Brain pericyte (primary cell): ENCODE results near the gene CDHR4.
"Not testable (repeated sequence)": the region's sequence is repeated elsewhere in the genome, so short reads cannot be mapped to it uniquely, and the experiment has no call there.

Experiments
- DNase-seq: peaks from one replicate; pipeline ENCODE4 v3.0.0-alpha.2; 2012; ENCODE audit warnings: low read depth, low spot score

Gene CDHR4

GRCh38 chr3:49780080-49780974 lies 19.3 kb downstream of the CDHR4 start:
- DNase-seq: no peak

- no peak for DNase-seq
Observed at GRCh38 chr3:49779358-49780079, 20.2 kb downstream of the CDHR4 start.

GRCh38 chr3:49776101-49776500 lies 23.6 kb downstream of the CDHR4 start:
- DNase-seq: not testable (repeated sequence)

- no peak for DNase-seq
Observed at GRCh38 chr3:49775538-49775937, 24.1 kb downstream of the CDHR4 start.

GRCh38 chr3:49772703-49773102 lies 27.0 kb downstream of the CDHR4 start:
- no peak for DNase-seq

GRCh38 chr3:49771340-49771938 lies 28.2 kb downstream of the CDHR4 start:
- no peak for DNase-seq

- no peak for DNase-seq
Observed at GRCh38 chr3:49769926-49770325, 29.7 kb downstream of the CDHR4 start.

GRCh38 chr3:49769286-49769915 lies 30.3 kb downstream of the CDHR4 start:
- DNase-seq: no peak

GRCh38 chr3:49763981-49764380 lies 35.7 kb downstream of the CDHR4 start:
- DNase-seq: no peak

- no peak for DNase-seq
Observed at GRCh38 chr3:49761661-49762060, 38.0 kb downstream of the CDHR4 start.

- DNase-seq: no peak
Observed at GRCh38 chr3:49759226-49759625, 40.4 kb downstream of the CDHR4 start.

GRCh38 chr3:49757197-49757596 lies 42.5 kb downstream of the CDHR4 start:
- DNase-seq: no peak

- no peak for DNase-seq
Observed at GRCh38 chr3:49756036-49756435, 43.6 kb downstream of the CDHR4 start.

GRCh38 chr3:49754536-49754935 lies 45.1 kb downstream of the CDHR4 start:
- DNase-seq: no peak

- no peak for DNase-seq
Observed at GRCh38 chr3:49751501-49751900, 48.2 kb downstream of the CDHR4 start.

- no peak for DNase-seq
Observed at GRCh38 chr3:49750056-49750455, 49.6 kb downstream of the CDHR4 start.

GRCh38 chr3:49748874-49749273 lies 50.8 kb downstream of the CDHR4 start:
- not testable (repeated sequence) for DNase-seq

- DNase-seq: no peak
Observed at GRCh38 chr3:49747792-49748480, 51.7 kb downstream of the CDHR4 start.

- DNase-seq: no peak
Observed at GRCh38 chr3:49745986-49746385, 53.7 kb downstream of the CDHR4 start.
